Transverse colon (tissue), 4 donors: ENCODE results near the gene GNG7. TPM values are rescaled to one million over a fixed set of nuclear protein-coding genes. Genes with fewer than 3 reads are reported as not detected.
A peak's percentile ranks its signal among the peaks of the same experiment; 100 is the strongest.

Source experiments
- DNase-seq: peaks from one replicate; pipeline ENCODE4 v3.0.0-alpha.2; 2019
- H3K27ac ChIP-seq, 4 donors: fragments of 200-600 bp; sonication (generic); 2 replicates each; pipeline ENCODE4 v1.5.1; 2016 to 2018; ENCODE audit warnings: inconsistent platforms in 4 of 4
- H3K27me3 ChIP-seq: fragments of 200-600 bp; sonication (generic); 2 replicates; pipeline ENCODE4 v1.5.1; 2017; ENCODE audit warnings: inconsistent platforms
- H3K36me3 ChIP-seq, 4 donors: fragments of 200-600 bp; sonication (generic); 2 replicates each; pipeline ENCODE4 v1.5.1; 2017 to 2019; ENCODE audit warnings: inconsistent platforms in 4 of 4
- H3K4me1 ChIP-seq, 4 donors: fragments of 200-600 bp; sonication (generic); 2 replicates each; pipeline ENCODE4 v1.5.1; 2017 to 2020; ENCODE audit warnings: inconsistent platforms in 4 of 4
- H3K4me3 ChIP-seq, 4 donors: fragments of 200-600 bp; sonication (generic); 1 replicate in 1 of 4; 2 replicates in 3 of 4; pipeline versions ENCODE4 v1.5.1 to v1.6.1; 2017 to 2019; ENCODE audit warnings: inconsistent platforms in 4 of 4
- H3K9me3 ChIP-seq, 2 donors: fragments of 200-600 bp; sonication (generic); 2 replicates each; pipeline ENCODE4 v1.5.1; 2017 to 2019; ENCODE audit warnings: inconsistent platforms in 2 of 2
- CTCF ChIP-seq, 5 experiments: fragments of 200-600 bp in 3 of 5; fragments of 450-650 bp in 2 of 5; sonication (generic) in 3 of 5; IDR thresholded peaks; 1 replicate in 2 of 5; 2 replicates in 3 of 5; pipeline ENCODE4 v1.5.1; 2016 to 2017; ENCODE audit warnings: antibody characterized with exemption in 5 of 5, inconsistent platforms in 3 of 5, mild to moderate bottlenecking in 2 of 5, moderate library complexity in 1 of 5
- EP300 ChIP-seq: sonication (generic); formaldehyde crosslinking; IDR thresholded peaks from one replicate; pipeline ENCODE4 v1.6.1; 2017; ENCODE audit warnings: antibody characterized with exemption, low read depth
- POLR2A ChIP-seq: fragments of 450-650 bp; IDR thresholded peaks from one replicate; pipeline ENCODE4 v1.6.1; 2016; ENCODE audit warnings: antibody characterized with exemption, mild to moderate bottlenecking, moderate library complexity
- POLR2AphosphoS5 ChIP-seq, 3 donors: sonication (generic); formaldehyde crosslinking; IDR thresholded peaks; one replicate each; pipeline ENCODE4 v1.6.1; 2016; ENCODE audit warnings: antibody characterized with exemption in 3 of 3
- WGBS, 2 donors: methylation state at CpG; one replicate each; pipeline ENCODE4 v1.1.5; 2018; ENCODE audit warnings: low coverage in 1 of 2; 5-methylcytosine and 5-hydroxymethylcytosine counted together
- in situ Hi-C, 4 donors: fragments of 200-750 bp; cut with MboI; loops; one replicate each; pipeline versions ENCODE4 v1.15.0 to v1.15.1; 2017; ENCODE audit warnings: low sequenced_read_pairs in 3 of 4, low pct_ligation_motif_present in 1 of 4, low pct_unique_long_range_greater_than_20kb in 1 of 4
- intact Hi-C: fragments of 100-400 bp; cut with DNase I; formaldehyde crosslinking; loops from one replicate; pipeline ENCODE4 v1.15.1; 2023; ENCODE audit warnings: low total_unique reads
- total RNA-seq, 4 donors: library from RNA; depleted of rRNA; stranded (reverse); fragments of >200 nt; gene quantifications; one replicate each; pipeline ENCODE4 v1.1.0, GENCODE V29; 2016

Gene GNG7
- total RNA-seq, 4 donors from 2014 or later, result 1.6 to 13.1 (median 4.0) TPM

DNA sequence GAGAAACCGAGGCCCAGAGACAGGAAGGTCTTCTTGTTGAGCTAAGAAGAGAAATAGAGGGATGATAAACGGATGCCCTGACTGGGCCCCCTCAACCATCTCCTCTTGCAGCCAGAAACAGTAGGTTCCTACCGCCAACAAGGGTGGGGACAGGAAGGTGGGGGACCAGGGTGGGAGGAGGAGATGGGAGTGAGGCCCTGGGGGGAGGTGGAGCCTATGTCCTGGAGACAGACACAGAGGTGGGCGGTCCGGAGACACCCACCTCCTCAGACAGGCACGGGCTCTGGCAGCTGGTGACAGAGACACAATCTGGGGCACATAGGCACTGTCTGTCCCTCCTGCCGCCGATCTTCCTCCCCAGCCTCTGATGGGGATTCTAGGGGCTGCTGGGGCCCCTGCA is 209.6 kb downstream of the GNG7 start:
- Histone ChIP-seq H3K27me3 (peaks cover 8% of the 10 kb centered on the region), H3K36me3 (no peaks in the 10 kb centered on the region), H3K4me1 (peaks cover 29 to 63% (median 53%) of the 10 kb centered on the region in 4 donors), H3K4me3 (no peak overlapping the region), H3K27ac (no peak overlapping the region), H3K9me3 (no peaks in the 10 kb centered on the region)
- TF ChIP-seq CTCF (IDR thresholded peaks at IDR 0.05) (no peak), EP300 (no peak), POLR2AphosphoS5 (IDR thresholded peaks at IDR 0.05) (no peak), POLR2A (no peak)
- intact Hi-C loops (no loop called here), in situ Hi-C loops (loop anchor here in 1 of 4 donors (10.0 kb wide), 1 partner anchor 52 kb away; no protein-coding TSS in a partner anchor)
- 81% methylated on average over 8 of the region's 8 CpGs; no CpG with 5 or more reads in 1 of the 2 donors for WGBS, 2 donors
- DNase-seq, result no peak

DNA sequence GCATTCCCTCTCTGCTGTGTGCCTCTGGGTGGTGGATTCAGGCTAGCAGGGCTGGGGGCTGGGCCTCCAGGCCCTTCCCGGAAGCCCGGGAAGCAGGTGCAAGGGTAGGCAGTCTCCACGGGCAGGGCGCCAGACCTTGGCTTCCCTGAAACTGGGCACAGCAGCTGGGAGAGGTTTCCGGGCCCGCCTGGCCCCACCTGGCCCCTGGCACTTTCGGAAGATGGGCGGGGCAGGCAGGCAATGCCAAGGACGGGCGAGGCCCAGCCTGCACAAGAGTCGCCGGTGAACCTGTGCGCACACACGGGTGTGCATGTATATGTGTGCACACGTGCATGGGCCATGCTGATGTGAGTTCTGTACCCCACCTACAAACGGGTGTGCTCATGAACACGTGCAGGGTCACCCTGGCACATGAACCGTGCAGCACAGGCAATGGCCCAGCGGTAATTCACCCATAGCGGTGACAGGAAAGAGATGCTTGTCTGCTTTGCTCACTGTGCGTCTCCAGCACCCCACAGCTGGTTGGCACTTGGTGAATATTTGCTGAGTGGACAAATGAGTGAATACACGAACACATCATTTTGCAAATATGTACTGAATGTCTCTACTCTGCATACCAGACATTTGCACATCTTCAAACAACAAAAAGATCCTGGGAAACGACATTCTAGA is 211.2 kb downstream of the GNG7 start:
- intact Hi-C loops (no loop called here), in situ Hi-C loops (loop anchor here in 1 of 4 donors (10.0 kb wide), 1 partner anchor 54 kb away; no protein-coding TSS in a partner anchor)
- Histone ChIP-seq H3K27ac (peak overlapping the region; percentile 36 to 79 (median 68)), H3K36me3 (no peaks in the 10 kb centered on the region), H3K4me3 (no peak overlapping the region), H3K27me3 (peaks cover 8% of the 10 kb centered on the region), H3K4me1 (peaks cover 28 to 65% (median 55%) of the 10 kb centered on the region in 4 donors), H3K9me3 (no peaks in the 10 kb centered on the region)
- 25 to 38% methylated on average over 5 to 22 of the region's 23 CpGs for WGBS, 2 donors
- peak; percentile 96 for DNase-seq
- TF ChIP-seq POLR2AphosphoS5 (IDR thresholded peaks at IDR 0.05), result peak; percentile 57 to 84 (median 75)
- peak; percentile 67 for TF ChIP-seq EP300
- TF ChIP-seq POLR2A, result no peak
- TF ChIP-seq CTCF (IDR thresholded peaks at IDR 0.05), result no peak

- no peaks in the 10 kb centered on the region for H3K36me3 ChIP-seq
- intact Hi-C loops (no loop called here), in situ Hi-C loops (loop anchor here in 1 of 4 donors (10.0 kb wide), 1 partner anchor 54 kb away; no protein-coding TSS in a partner anchor)
- DNase-seq, result no peak
- peaks cover 8% of the 10 kb centered on the region for H3K27me3 ChIP-seq
- no peak overlapping the region for H3K4me3 ChIP-seq
- H3K4me1 ChIP-seq, result peaks cover 21 to 59% (median 49%) of the 10 kb centered on the region in 4 donors
- no peak for TF ChIP-seq CTCF (IDR thresholded peaks at IDR 0.05)
- no peak for TF ChIP-seq EP300
- TF ChIP-seq POLR2AphosphoS5 (IDR thresholded peaks at IDR 0.05), result no peak
- no peak for TF ChIP-seq POLR2A
- 46% methylated on average over 7 of the region's 7 CpGs; no CpG with 5 or more reads in 1 of the 2 donors for WGBS, 2 donors
- H3K27ac ChIP-seq, result peak overlapping the region; percentile 36 to 79 (median 68)
- no peaks in the 10 kb centered on the region for H3K9me3 ChIP-seq
Measured at GRCh38 chr19:2490659-2491058, 211.8 kb downstream of the GNG7 start.

DNA sequence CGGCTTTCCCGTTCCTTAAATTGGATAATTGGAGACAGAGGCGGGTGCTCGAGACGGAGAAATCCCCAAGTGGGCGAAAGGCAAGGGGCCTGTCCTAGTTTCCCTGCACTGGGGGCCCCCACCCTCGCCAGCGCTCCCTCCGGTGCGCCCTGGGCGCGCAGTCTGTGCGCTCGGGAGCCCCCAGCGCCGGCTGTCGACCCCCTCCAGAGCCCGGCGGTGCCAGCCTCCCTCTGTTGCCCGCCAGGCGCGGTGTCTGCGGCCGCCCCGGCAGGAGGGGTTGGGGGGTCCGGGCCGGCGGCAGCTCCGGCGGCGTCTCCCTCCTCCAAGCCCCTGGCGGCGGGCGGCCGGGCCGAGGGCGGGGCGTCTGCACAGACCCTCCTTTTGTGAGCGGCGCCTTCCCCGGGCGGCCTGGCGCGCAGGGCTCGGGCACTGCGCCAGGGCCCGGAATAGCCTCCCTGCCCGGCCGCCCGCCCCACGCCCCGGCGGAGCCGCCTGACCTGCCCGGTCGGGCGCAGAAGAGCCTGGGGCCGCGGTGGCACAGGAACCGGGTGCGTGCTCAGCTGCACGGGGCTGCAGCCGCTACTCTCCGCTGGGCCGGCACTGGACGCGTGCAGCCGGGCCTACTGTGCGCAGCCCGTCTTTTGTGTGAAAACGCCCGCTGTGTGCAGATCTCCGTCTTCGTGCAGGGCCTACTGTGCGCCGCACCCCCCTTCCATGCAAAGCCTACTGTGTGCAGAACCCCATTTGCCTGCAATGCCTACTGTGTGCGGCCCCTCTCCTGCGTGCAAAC is 213.4 kb downstream of the GNG7 start:
- intact Hi-C loops, result no loop called here
- peaks cover 8% of the 10 kb centered on the region for H3K27me3 ChIP-seq
- peaks cover 14 to 48% (median 36%) of the 10 kb centered on the region in 4 donors for H3K4me1 ChIP-seq
- 4% methylated on average over 59 of the region's 78 CpGs; no CpG with 5 or more reads in 1 of the 2 donors for WGBS, 2 donors
- DNase-seq, result peak; percentile 73
- in situ Hi-C loops, result no loop called here
- TF ChIP-seq EP300, result no peak
- TF ChIP-seq CTCF (IDR thresholded peaks at IDR 0.05), result no peak
- peak in 2 of 3 donors; percentile 19 to 49 for TF ChIP-seq POLR2AphosphoS5 (IDR thresholded peaks at IDR 0.05)
- no peak for TF ChIP-seq POLR2A
- peak overlapping the region; percentile 60 to 85 (median 82) for H3K27ac ChIP-seq
- H3K36me3 ChIP-seq, result no peaks in the 10 kb centered on the region
- peak overlapping the region in 3 of 4 donors; percentile 39 to 58 (median 43) for H3K4me3 ChIP-seq
- no peaks in the 10 kb centered on the region for H3K9me3 ChIP-seq
